Left forelimb (tissue), 1 donor: ENCODE data around the gene TMEM127.

Experiments
- DNase-seq: peaks from one replicate; pipeline ENCODE4 v3.0.0-alpha.2; 2018; ENCODE audit warnings: low spot score

Gene TMEM127

DNA sequence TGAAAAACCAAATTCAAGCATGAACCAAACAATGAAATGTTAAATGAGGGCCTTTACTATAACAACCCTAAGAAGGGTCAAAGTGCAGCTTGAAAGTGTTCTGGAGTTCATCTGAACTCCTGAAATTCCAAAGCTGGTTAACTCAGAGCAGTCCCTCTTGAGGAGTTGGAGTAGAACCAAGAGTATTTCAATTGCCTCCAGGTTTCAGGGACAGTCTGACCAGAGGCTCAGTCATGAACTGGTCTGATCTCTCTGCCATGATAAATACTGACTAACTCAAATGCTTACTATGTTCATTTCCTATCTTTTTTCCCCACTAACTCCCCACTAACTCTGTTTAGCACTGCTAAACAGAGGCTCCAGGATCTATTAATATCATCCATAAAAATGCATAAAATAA is 59.9 kb downstream of the TMEM127 start:
- DNase-seq = no peak

DNA sequence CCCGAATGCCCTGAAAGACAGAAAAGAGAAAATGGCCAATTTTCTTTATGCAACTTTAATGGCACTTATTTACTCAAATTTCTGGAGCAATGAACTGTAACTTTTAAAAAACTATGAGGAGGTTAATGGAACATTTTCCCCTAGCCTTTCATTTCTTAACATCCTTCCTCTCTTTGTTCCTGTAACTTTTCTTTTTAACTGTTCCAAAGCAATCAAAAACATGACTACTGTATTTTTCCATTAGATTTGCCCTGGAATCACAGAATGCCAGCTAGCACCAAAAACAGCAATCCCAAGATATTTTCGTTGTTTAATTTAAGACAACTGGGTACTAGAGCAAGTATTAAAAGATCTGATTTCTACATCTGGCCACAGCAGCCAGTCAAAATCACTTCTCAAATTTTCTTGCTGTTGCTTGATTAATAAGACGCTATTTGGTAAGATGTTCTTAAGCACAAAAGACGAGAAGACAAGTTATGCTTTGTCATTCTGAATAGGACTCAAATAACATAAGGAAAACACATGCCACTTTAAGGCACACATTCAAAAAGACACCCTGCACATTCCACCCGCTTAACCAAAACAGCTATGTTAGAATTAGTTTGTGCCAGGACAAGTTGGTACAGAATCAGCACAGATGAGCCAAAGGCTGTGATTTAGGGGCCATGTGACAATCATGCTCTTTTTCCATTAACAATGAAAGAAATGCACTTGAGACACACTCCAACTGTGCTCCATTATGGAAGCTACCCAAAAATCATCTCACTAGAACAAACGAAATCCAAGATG is 60.8 kb downstream of the TMEM127 start:
- no peak for DNase-seq

GRCh38 chr2:96203130-96204028 is 62.4 kb downstream of the TMEM127 start:
- DNase-seq = no peak

GRCh38 chr2:96202152-96202854 is 63.5 kb downstream of the TMEM127 start:
- no peak for DNase-seq

GRCh38 chr2:96201338-96201737 is 64.5 kb downstream of the TMEM127 start:
- no peak for DNase-seq

DNA sequence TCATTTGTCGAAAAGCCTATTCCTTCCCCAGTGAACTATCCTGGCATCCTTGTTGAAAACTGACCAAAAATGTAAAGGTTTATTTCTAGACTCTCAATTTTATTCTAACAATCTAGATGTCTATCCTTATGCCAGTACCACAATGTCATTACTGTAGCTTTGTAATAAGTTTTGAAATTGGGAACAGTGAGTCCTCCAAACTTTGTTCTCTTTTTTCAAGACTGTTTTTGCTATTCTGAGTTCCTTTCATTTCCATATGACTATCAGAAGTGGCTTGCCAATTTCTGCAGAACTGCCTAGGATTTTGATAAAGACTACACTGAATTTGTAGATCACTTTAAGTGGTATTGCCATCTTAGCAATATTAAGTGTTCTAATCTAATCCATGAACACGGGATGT is 66.9 kb downstream of the TMEM127 start:
- no peak for DNase-seq
